Suprapubic skin (tissue), 3 donors: ENCODE results near the gene CNTN2.

ENCODE experiments used
- POLR2A ChIP-seq, 2 donors: fragments of 450-650 bp; IDR thresholded peaks; one replicate each; pipeline ENCODE4 v1.6.1; 2017; ENCODE audit warnings: antibody characterized with exemption in 2 of 2, mild to moderate bottlenecking in 2 of 2, moderate library complexity in 2 of 2
- TF ChIP-seq, protein P1 (sequence below), 2 donors: fragments of 200-600 bp in 1 of 2; fragments of 450-650 bp in 1 of 2; sonication (generic) in 1 of 2; IDR thresholded peaks; one replicate each; pipeline ENCODE4 v1.5.1; 2016 to 2019; ENCODE audit warnings: antibody characterized with exemption in 2 of 2, mild to moderate bottlenecking in 1 of 2, moderate library complexity in 1 of 2

DNA sequence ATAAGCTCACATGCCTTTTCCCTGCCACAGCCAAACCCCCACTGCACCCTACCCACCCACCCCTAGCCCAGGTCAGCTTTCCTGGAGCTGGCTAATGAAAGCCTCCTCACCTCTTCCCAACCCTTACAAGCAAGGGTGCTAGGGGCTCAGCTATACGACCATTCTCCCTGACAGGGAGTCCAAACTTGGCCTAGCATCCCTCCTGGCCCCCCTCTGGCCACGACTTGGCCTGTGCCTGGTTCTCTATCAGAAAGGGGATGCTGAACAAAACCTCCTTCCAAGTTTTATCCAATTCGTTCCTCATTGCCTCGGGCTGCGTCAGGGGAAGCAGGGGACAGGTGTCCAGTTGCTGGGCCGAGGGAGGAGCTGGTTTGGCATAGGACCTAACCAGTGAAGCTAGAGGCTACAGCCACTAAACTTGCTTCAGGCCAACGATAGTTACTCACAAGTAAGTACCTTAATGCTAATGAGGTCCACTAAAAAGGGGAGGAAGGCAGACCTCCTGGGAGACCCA, 32.7 kb downstream of the CNTN2 start:
- no peak for TF ChIP-seq POLR2A (IDR thresholded peaks at IDR 0.05)
- TF ChIP-seq, protein P1, sequence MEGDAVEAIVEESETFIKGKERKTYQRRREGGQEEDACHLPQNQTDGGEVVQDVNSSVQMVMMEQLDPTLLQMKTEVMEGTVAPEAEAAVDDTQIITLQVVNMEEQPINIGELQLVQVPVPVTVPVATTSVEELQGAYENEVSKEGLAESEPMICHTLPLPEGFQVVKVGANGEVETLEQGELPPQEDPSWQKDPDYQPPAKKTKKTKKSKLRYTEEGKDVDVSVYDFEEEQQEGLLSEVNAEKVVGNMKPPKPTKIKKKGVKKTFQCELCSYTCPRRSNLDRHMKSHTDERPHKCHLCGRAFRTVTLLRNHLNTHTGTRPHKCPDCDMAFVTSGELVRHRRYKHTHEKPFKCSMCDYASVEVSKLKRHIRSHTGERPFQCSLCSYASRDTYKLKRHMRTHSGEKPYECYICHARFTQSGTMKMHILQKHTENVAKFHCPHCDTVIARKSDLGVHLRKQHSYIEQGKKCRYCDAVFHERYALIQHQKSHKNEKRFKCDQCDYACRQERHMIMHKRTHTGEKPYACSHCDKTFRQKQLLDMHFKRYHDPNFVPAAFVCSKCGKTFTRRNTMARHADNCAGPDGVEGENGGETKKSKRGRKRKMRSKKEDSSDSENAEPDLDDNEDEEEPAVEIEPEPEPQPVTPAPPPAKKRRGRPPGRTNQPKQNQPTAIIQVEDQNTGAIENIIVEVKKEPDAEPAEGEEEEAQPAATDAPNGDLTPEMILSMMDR (IDR thresholded peaks at IDR 0.05): no peak
